ENCODE data around the gene LGR6. TPM values are rescaled to one million over a fixed set of nuclear protein-coding genes. Genes with fewer than 3 reads are reported as not detected.

Gene LGR6
- total RNA-seq, 4 donors from 2014 or later = under 0.01 to 1.2 (median 0.78) TPM; not detected in 1

DNA sequence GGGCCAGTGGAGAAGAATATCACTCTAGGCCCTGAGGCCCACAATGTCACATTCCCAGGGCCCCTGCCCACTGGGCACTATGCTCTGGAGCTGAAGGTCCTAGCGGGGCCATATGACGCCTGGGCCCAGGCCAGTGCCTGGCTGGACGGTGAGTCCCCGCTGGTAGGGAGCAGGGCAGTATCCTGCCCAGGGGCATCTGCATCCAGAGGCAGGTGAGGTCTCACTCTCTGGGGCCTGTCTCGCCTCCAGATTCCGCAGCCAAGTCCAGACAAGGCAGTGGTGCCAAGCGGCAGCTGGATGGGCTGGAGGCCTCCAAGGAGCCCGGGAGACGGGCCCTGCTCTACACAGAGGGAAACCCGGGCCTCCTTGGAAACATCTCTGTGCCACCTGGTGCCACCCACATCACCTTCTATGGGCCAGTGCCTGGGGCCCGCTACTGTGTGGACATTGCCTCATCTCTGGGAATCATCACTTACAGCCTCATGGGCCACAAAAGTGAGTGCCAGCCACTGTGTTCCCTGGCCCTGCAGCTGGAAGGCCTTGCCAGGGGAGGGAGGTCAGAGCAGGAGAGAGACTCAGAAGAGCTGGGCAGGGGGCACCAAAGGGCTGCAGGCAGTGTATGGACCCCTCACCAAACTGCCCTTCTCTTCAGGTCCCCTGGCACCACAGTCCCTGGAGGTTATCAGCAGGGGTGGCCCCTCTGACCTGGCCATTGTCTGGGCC, 22.1 kb upstream of the LGR6 start:
- no peaks in the 10 kb centered on the region for H3K27me3 ChIP-seq
- H3K4me1 ChIP-seq = peaks cover 0 to 11% (median 6%) of the 10 kb centered on the region in 4 donors
- WGBS = no CpG with 5 or more reads among the region's 11 CpGs
- intact Hi-C loops (cut with DNase I) = no loop called here
- DNase-seq (ENCODE audit: extremely low spot score) = no peak
- H3K36me3 ChIP-seq = no peaks in the 10 kb centered on the region
- H3K27ac ChIP-seq (replicated peaks in 1 of 4) = no peak overlapping the region
- no peak overlapping the region for H3K4me3 ChIP-seq
- no peak for TF ChIP-seq POLR2AphosphoS5 (IDR thresholded peaks at IDR 0.05)
- TF ChIP-seq POLR2A (IDR thresholded peaks at IDR 0.05; ENCODE audit: low read depth) = no peak
- TF ChIP-seq EP300 (IDR thresholded peaks at IDR 0.05) = no peak
- TF ChIP-seq, protein P1, sequence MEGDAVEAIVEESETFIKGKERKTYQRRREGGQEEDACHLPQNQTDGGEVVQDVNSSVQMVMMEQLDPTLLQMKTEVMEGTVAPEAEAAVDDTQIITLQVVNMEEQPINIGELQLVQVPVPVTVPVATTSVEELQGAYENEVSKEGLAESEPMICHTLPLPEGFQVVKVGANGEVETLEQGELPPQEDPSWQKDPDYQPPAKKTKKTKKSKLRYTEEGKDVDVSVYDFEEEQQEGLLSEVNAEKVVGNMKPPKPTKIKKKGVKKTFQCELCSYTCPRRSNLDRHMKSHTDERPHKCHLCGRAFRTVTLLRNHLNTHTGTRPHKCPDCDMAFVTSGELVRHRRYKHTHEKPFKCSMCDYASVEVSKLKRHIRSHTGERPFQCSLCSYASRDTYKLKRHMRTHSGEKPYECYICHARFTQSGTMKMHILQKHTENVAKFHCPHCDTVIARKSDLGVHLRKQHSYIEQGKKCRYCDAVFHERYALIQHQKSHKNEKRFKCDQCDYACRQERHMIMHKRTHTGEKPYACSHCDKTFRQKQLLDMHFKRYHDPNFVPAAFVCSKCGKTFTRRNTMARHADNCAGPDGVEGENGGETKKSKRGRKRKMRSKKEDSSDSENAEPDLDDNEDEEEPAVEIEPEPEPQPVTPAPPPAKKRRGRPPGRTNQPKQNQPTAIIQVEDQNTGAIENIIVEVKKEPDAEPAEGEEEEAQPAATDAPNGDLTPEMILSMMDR (IDR thresholded peaks at IDR 0.05) = no peak
- H3K9me3 ChIP-seq = no peaks in the 10 kb centered on the region

DNA sequence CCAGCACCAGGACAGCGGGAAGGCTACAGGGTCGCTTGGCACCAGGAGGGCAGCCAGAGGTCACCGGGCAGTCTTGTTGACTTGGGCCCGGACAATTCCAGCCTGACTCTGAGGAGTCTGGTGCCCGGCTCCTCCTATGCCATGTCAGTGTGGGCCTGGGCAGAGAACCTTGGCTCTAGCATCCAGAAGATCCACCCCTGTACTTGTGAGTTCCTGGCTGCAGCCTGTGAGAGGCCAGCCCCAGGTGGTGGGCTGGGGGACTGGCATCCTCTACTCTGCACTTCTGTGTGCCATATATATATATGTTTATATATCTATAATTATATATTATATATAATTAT, 21.6 kb upstream of the LGR6 start:
- Histone ChIP-seq H3K36me3 (no peaks in the 10 kb centered on the region), H3K27me3 (no peaks in the 10 kb centered on the region), H3K4me1 (peaks cover 0 to 11% (median 6%) of the 10 kb centered on the region in 4 donors), H3K27ac (replicated peaks in 1 of 4) (no peak overlapping the region), H3K9me3 (no peaks in the 10 kb centered on the region), H3K4me3 (no peak overlapping the region)
- no peak for DNase-seq (ENCODE audit: extremely low spot score)
- intact Hi-C loops (cut with DNase I) = no loop called here
- no CpG with 5 or more reads among the region's 5 CpGs for WGBS
- TF ChIP-seq, protein P1 (IDR thresholded peaks at IDR 0.05) = no peak
- TF ChIP-seq POLR2A (IDR thresholded peaks at IDR 0.05; ENCODE audit: low read depth) (no peak), EP300 (IDR thresholded peaks at IDR 0.05) (no peak), POLR2AphosphoS5 (IDR thresholded peaks at IDR 0.05) (no peak)

DNA sequence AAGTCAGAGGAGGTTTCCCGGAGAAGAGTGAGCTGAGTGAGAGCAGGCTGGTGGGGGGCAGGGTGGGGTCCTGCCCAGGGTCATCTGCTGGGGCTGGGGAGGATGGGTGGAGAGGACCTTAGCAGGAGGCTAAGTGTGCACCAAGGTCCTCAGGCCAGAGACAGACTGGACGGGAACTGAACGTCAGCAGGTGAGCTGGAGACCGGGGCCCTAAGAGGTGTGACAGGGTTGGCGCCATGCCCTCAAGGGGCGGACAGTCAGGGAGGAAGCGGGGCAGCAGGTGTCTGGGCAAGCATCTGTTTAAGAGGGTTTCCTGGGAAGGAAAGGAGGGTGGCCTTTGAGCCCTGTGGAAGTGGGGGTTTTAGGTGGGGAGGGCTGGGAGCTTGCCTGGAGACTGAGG, 19.6 kb upstream of the LGR6 start:
- no peak for DNase-seq (ENCODE audit: extremely low spot score)
- Histone ChIP-seq H3K27ac (replicated peaks in 1 of 4) (no peak overlapping the region), H3K36me3 (no peaks in the 10 kb centered on the region), H3K4me1 (no peaks in the 10 kb centered on the region), H3K4me3 (no peak overlapping the region), H3K9me3 (no peaks in the 10 kb centered on the region), H3K27me3 (peaks cover 0 to 7% (median 0%) of the 10 kb centered on the region in 4 donors)
- TF ChIP-seq, protein P1 (IDR thresholded peaks at IDR 0.05) = no peak
- TF ChIP-seq POLR2A (IDR thresholded peaks at IDR 0.05; ENCODE audit: low read depth) (no peak), POLR2AphosphoS5 (IDR thresholded peaks at IDR 0.05) (no peak), EP300 (IDR thresholded peaks at IDR 0.05) (no peak)
- 82% methylated on average over 7 of the region's 7 CpGs for WGBS
- intact Hi-C loops (cut with DNase I) = no loop called here

DNA sequence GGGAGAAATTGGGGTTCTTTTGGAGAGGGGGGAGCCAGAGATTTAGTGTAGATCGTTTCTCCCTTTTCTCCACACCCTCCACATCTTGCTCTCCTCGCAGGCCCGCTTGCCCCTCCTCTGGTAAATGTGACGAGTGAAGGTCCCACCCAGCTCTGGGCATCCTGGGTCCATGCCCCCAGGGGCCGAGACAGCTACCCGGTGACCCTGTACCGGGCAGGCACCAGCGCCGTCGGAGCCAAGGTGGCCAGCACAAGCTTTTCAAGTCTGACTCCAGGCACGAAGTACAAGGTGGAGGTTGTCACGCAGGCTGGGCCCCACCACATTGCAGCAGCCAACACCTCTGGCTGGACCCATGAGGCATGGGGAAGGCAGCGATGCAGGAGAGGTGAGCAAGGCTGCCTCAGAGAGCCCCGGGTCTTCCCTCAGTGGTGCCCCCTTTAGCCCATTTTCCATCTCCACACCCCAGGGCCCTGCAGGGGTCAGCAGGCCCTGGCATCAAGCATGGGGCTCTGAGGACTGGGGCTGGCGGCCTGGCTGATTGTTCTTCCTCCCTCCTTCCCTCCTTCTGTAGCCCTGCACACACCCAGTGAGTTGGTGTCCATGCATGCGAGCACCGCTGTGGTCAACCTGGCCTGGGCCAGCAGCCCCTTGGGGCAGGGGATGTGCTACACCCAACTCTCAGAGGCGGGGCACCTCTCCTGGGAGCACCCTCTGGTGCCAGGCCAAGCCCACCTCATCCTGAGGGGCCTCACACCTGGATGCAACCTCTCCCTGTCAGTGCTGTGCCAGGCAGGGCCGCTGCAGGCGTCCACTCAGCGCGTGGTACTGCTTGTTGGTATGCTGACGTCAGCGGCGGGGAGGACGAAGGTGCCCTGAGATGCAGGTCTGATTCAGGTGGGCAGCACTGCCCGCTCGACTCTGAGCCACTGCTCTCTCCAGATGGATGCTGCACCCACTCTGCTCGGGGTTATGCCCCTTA, 16.4 kb upstream of the LGR6 start:
- H3K4me1 ChIP-seq = no peaks in the 10 kb centered on the region
- H3K36me3 ChIP-seq = no peaks in the 10 kb centered on the region
- peaks cover 0 to 19% (median 2%) of the 10 kb centered on the region in 4 donors for H3K27me3 ChIP-seq
- no peak for DNase-seq (ENCODE audit: extremely low spot score)
- no peaks in the 10 kb centered on the region for H3K9me3 ChIP-seq
- H3K27ac ChIP-seq (replicated peaks in 1 of 4) = no peak overlapping the region
- TF ChIP-seq, protein P1 (IDR thresholded peaks at IDR 0.05) = no peak
- TF ChIP-seq POLR2AphosphoS5 (IDR thresholded peaks at IDR 0.05) (no peak), POLR2A (IDR thresholded peaks at IDR 0.05; ENCODE audit: low read depth) (no peak), EP300 (IDR thresholded peaks at IDR 0.05) (no peak)
- intact Hi-C loops (cut with DNase I) = no loop called here
- 90% methylated on average over 27 of the region's 29 CpGs for WGBS
- H3K4me3 ChIP-seq = no peak overlapping the region

Measured in esophagus muscularis mucosa (tissue), 4 donors.